HG03469 (cell line): ENCODE results near the gene ILDR2.

ENCODE experiments used
- ATAC-seq: cut with Tn5 transposase; IDR thresholded peaks from one replicate; pipeline ENCODE4 v1.9.1; 2021; ENCODE audit warnings: mild to moderate bottlenecking, moderate library complexity, moderate number of reproducible peaks; ENCODE audit not compliant: unreplicated experiment

The ILDR2 gene, protein sequence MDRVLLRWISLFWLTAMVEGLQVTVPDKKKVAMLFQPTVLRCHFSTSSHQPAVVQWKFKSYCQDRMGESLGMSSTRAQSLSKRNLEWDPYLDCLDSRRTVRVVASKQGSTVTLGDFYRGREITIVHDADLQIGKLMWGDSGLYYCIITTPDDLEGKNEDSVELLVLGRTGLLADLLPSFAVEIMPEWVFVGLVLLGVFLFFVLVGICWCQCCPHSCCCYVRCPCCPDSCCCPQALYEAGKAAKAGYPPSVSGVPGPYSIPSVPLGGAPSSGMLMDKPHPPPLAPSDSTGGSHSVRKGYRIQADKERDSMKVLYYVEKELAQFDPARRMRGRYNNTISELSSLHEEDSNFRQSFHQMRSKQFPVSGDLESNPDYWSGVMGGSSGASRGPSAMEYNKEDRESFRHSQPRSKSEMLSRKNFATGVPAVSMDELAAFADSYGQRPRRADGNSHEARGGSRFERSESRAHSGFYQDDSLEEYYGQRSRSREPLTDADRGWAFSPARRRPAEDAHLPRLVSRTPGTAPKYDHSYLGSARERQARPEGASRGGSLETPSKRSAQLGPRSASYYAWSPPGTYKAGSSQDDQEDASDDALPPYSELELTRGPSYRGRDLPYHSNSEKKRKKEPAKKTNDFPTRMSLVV

GRCh38 chr1:166975361-166976129 is at the start of gene ILDR2:
ILDR2 (minus strand) TSS chr1:166975540; CDS start chr1:166975268, 272 bp downstream.
- ATAC-seq: peak; percentile 44

DNA sequence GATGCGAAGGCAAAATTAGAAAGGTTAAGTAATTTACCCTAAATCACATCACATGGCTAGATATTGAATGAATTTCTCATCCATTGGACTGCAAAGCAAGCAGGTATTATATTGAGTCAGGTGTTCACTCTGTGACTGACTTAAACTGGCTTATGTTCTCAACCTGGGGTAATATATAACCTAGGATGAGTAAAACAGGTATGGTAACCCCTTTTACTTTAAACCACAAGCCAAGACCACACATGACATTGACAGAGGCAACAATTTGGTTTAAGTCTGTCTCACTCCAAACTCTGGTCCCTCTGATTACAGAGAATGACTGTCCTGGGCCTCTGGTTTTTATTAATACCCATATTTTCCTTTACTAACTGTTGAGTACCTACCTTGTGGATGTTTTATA is 47.0 kb upstream of the ILDR2 start:
- no peak for ATAC-seq

- ATAC-seq: no peak
These were observed 40.9 kb upstream of the ILDR2 start for GRCh38 chr1:167016100-167016750.

DNA sequence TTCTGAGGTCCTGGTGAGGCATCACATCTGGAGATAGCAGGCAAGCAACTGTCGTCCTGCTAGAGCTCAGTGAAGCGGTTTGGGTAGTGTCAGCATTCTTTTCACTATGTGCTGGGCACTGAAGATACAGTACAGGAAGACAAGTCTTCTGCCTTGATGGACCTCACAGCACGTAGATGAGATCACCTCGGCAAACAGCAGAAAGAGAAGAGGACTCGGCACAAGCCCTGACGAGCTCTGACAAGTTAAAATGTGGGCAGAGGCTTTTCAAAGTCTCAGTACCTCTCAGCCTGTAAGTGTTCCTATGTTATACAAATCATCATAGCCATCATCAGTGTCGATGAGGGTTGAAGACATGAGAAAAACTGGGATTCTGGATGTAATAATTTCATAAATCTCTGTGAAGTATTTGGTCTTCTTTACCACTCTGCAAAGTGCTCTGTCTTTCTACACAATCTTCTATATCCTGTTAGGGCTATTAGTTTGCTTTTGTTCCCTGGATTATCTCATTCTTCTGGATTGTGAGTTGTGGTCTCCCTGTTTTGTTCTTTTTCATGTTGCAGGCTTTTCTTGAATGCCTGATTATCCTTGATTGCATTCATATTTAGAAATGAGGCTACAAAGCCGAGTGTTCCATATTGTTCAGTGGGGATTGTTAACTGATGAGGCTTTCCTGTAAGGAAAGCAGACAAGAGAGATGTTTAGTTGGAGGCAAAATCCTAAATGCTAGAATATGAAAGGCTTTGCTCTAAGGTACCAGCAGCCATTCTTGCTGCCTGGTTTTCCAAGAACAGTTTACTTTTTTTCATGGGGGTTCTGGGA is 38.0 kb upstream of the ILDR2 start:
- ATAC-seq: no peak

DNA sequence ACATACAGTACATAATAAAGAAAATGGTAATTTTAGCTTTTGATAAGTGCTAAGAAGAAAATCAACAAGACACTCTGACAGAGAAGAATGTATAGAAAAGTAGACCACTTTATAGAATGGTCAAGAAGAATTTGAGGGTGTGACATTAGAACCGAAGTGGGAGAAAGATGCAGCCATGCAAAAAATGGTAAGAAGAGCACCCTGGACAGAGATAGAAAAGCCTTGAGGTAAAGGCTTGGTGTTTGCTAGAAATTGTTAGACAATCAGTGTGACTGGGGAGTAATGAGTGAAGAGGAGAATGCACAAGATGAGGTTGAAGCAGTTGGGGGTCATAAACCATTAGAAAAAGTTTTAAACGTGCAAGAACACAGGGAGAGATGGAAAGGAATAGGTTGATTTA is 37.2 kb upstream of the ILDR2 start:
- no peak for ATAC-seq

- no peak for ATAC-seq
These were observed 36.3 kb upstream of the ILDR2 start for GRCh38 chr1:167011560-167012191.

- no peak for ATAC-seq
These were observed 28.4 kb upstream of the ILDR2 start for GRCh38 chr1:167003711-167004110.

- no peak for ATAC-seq
These were observed 27.0 kb upstream of the ILDR2 start for GRCh38 chr1:167002354-167002753.

DNA sequence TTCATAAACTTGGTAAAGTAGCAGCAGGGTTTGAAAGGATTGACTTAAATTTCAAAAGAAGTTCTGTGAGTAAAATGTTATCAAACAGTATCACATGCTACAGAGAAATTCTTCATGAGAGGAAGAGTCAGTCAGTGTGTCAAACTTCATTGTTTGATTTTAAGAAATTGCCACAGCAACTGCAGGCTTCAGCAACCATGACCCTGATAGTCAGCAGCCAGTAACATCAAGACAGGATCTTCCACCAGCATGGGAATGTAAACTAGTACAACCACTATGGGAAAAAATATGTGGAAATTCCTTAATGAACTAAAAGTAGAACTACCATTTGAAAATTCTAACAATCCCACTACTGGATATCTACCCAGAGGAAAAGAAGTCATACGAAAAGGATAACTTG is 25.2 kb upstream of the ILDR2 start:
- ATAC-seq: no peak

DNA sequence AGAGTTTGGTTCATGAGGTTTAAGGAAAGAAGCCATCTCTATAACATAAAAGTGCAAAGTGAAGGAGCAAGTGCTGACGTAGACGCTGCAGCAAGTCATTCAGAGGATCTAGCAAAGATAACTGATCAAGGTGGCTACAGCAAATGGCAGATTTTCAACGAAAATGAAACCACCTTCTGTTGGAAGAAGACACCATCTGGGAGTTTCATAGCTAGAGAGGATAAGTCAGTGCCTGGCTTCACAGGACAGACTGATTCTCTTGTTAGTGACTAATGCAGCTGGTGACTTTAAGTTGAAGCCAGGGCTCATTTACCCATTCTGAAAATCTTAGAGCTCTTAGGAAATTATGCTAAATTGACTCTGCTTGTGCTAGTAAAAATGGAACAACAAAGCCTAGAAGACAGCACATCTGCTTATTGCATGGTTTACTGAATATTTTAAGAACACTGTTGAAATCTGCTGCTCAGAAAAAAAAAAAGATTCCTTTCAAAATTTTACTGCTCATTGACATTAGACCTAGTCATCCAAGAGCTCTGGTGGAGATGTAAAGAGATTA is 24.2 kb upstream of the ILDR2 start:
- ATAC-seq: no peak

GRCh38 chr1:166999075-166999474 is 23.7 kb upstream of the ILDR2 start:
- ATAC-seq: no peak

DNA sequence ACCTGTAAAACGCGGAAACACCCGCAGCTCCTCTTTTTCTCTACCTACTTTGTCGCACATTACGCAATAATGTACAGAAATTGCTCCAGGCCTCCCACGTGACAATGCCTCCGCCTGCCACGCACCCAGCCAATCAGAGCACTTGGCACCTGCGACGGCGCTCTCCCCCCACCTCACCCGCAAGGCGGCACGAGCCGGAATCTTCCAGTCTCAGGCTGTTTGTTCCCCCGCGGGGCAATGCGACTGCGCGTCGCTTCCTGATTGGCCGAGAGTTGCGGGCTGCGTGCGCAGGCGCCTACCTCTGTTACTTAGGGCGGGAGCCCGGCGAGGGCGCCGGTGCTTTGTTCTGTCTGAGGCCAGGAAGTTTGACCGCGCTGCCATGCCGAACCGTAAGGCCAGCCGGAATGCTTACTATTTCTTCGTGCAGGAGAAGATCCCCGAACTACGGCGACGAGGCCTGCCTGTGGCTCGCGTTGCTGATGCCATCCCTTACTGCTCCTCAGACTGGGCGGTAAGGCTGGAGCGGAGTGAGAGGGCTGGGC is 13.7 kb upstream of the ILDR2 start, which contains the start of gene MAEL:
Gene MAEL, plus strand, starts transcription at position 307 of the 542 bp plus-strand sequence. Its CDS starts 73 bp downstream, at position 380.
- no peak for ATAC-seq

GRCh38 chr1:166981589-166981988 is 6.2 kb upstream of the ILDR2 start:
- no peak for ATAC-seq

DNA sequence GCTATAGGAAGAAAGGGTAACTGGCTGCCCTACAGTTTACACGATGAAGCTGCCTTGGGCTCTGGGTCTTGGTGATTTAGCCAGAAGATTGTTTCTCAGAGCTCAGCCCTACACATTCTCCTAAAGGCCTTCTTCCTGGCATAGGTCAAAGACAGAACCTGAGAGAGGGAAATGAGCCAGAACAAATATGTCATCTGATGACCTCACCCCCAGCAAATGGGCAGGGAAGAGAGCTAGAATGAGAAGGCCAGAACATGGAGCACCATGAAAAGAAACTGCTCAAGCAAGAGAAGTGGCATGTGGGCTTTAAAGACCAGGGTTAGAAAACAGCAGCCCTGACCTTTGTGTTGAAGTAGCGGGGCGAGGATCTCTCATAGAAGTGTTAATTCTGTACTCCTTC is 5.5 kb upstream of the ILDR2 start:
- ATAC-seq: no peak

- no peak for ATAC-seq
These were observed 5.0 kb upstream of the ILDR2 start for GRCh38 chr1:166980383-166980782.

DNA sequence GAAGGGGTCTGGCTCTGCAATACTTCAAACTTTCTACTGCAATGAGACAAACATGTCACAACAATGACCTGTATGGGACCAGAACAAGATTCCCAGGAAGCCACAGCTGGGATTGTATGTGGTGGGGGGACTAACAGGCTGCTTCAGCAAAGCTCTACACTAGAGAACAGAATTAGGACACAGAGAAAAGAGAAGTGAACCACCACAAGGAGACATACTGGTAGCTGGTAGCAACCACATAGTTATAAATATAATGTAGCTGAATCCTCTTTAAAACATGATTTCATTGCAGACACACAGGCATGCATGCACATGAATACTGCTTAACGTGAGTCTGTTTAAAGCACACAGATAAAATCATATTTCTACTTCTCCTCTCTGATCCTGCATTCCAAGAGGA is 3.5 kb upstream of the ILDR2 start:
- peak; percentile 37 for ATAC-seq

GRCh38 chr1:166977951-166978350 is 2.6 kb upstream of the ILDR2 start:
- no peak for ATAC-seq

- ATAC-seq: no peak
These were observed 544 bp downstream of the ILDR2 start for GRCh38 chr1:166974647-166975345.
